Panc1 (cell line): ENCODE measurements around the gene NUBP1. TPM values are rescaled to one million over a fixed set of nuclear protein-coding genes. Genes with fewer than 3 reads are reported as not detected.
A peak's percentile ranks its signal among the peaks of the same experiment; 100 is the strongest.

Experiments
- ATAC-seq: fragments of 200-7000 bp; cut with Tn5 transposase; 2 replicates; pipeline ENCODE4 v1.9.1; 2020; ENCODE audit warnings: mild to moderate bottlenecking, moderate library complexity
- BruUV-seq: library from RNA; stranded (reverse); fragments of 400-500 nt; replicated peaks from 2 replicates; lab custom pipeline; 2021; lab: Mats Ljungman, UMichigan
- CTCF ChIA-PET: fragments of 300-600 bp; sonication (Branson Sonifier 250); formaldehyde crosslinking; loops from one replicate; lab custom pipeline; 2022; ENCODE audit warnings: antibody characterized with exemption; lab: Charles Lee
- POLR2A ChIA-PET: fragments of 300-600 bp; sonication (Branson Sonifier 250); formaldehyde crosslinking; loops from one replicate; lab custom pipeline; 2022; ENCODE audit warnings: antibody characterized with exemption; lab: Charles Lee
- DNase-seq: peaks from one replicate; pipeline ENCODE4 v3.0.0-alpha.2; 2010; ENCODE audit warnings: low read depth, low spot score
- H3K27ac ChIP-seq: 2 replicates; pipeline ENCODE4 v1.5.1; 2011; ENCODE audit warnings: mild to moderate bottlenecking, low read length, inconsistent platforms
- H3K27me3 ChIP-seq: fragments of 200-500 bp; sonication (Bioruptor generic); 2 replicates; pipeline ENCODE4 v1.6.0; 2014; ENCODE audit warnings: low read length, inconsistent platforms; ENCODE audit not compliant: control insufficient read depth, insufficient read depth
- H3K36me3 ChIP-seq: fragments of 200-500 bp; sonication (Bioruptor generic); 2 replicates; pipeline ENCODE4 v1.5.1; 2014; ENCODE audit warnings: inconsistent platforms, mild to moderate bottlenecking, low read length, moderate library complexity; ENCODE audit not compliant: control insufficient read depth, insufficient read depth
- H3K4me1 ChIP-seq: 2 replicates; pipeline ENCODE4 v1.5.1; 2011; ENCODE audit warnings: inconsistent platforms, mild to moderate bottlenecking, low read length, moderate library complexity; ENCODE audit not compliant: control insufficient read depth, insufficient read depth
- H3K4me3 ChIP-seq, 2 experiments: 2 replicates each; pipeline ENCODE4 v1.5.1; 2011 to 2012; ENCODE audit warnings: low read depth in 2 of 2, low read length in 2 of 2, mild to moderate bottlenecking in 2 of 2, inconsistent platforms in 1 of 2, moderate library complexity in 1 of 2
- H3K9me3 ChIP-seq: fragments of 200-500 bp; sonication (Bioruptor generic); 2 replicates; pipeline ENCODE4 v1.5.1; 2014; ENCODE audit warnings: low read depth, mild to moderate bottlenecking, inconsistent platforms, low read length, moderate library complexity; ENCODE audit not compliant: control insufficient read depth, insufficient read depth
- CTCF ChIP-seq: fragments of 450-650 bp; IDR thresholded peaks from 2 replicates; pipeline ENCODE4 v1.5.1; 2017; ENCODE audit warnings: mild to moderate bottlenecking
- POLR2AphosphoS5 ChIP-seq: IDR thresholded peaks from 2 replicates; pipeline ENCODE4 v1.6.1; 2012; ENCODE audit warnings: mild to moderate bottlenecking, low read depth, low read length, moderate library complexity
- REST ChIP-seq, 2 experiments: IDR thresholded peaks; 2 replicates each; pipeline ENCODE4 v1.6.1; 2011 to 2012; ENCODE audit warnings: low read depth in 2 of 2, control low read depth in 1 of 2, low read length in 1 of 2, mild to moderate bottlenecking in 1 of 2, moderate library complexity in 1 of 2; ENCODE audit not compliant: insufficient read depth in 1 of 2
- SIN3A ChIP-seq: IDR thresholded peaks from 2 replicates; pipeline ENCODE4 v1.6.1; 2012; ENCODE audit warnings: low read depth, mild to moderate bottlenecking, low read length, moderate library complexity, borderline replicate concordance; ENCODE audit not compliant: insufficient read depth
- TCF7L2 ChIP-seq: IDR thresholded peaks from 2 replicates; pipeline ENCODE4 v1.6.1; 2011; ENCODE audit warnings: mild to moderate bottlenecking, low read depth, low read length, inconsistent platforms
- in situ Hi-C: cut with HindIII; loops from 2 replicates; pipeline ENCODE4 v1.10.0; 2016; ENCODE audit warnings: low sequenced_read_pairs, low pct_unique_long_range_greater_than_20kb
- intact Hi-C: fragments of 100-400 bp; cut with micrococcal nuclease; formaldehyde crosslinking; loops from one replicate; pipeline ENCODE4 v1.10.0; 2022; ENCODE audit not compliant: unreplicated experiment
- total RNA-seq: library from RNA; stranded (reverse); gene quantifications from one replicate; pipeline ENCODE4 v1.2.1, GENCODE V29; 2021; ENCODE audit not compliant: unreplicated experiment

The NUBP1 gene
- total RNA-seq, 1 experiment from 2014 or later: 27.5 TPM

- in situ Hi-C loops (no loop called here), intact Hi-C loops (no loop called here)
- ChIA-PET POLR2A (no interaction called here), CTCF (interaction anchor here (1.3 kb wide), 1 partner anchor 209 kb away, joined by 5 read pairs; no protein-coding TSS in a partner anchor)
- no TSS peak for BruUV-seq
- no peak for DNase-seq
- H3K36me3 ChIP-seq: no peaks in the 10 kb centered on the region
- no peak overlapping the region for H3K4me3 ChIP-seq
- ATAC-seq: peak; percentile 77; the same call in 1 of the 2 replicates
- TF ChIP-seq SIN3A (no peak), TCF7L2 (no peak), CTCF (no peak), REST (IDR thresholded peaks at IDR 0.05; ENCODE audit: insufficient read depth in 1 of 2, low read depth in 2 of 2, low read length in 1 of 2) (no peak), POLR2AphosphoS5 (no peak)
- no peak overlapping the region for H3K27ac ChIP-seq
- no peaks in the 10 kb centered on the region for H3K9me3 ChIP-seq
- H3K27me3 ChIP-seq: no peaks in the 10 kb centered on the region
- H3K4me1 ChIP-seq: no peaks in the 10 kb centered on the region
Measured at GRCh38 chr16:10754941-10755340, 11.3 kb downstream of the NUBP1 start.

- Histone ChIP-seq H3K9me3 (no peaks in the 10 kb centered on the region), H3K36me3 (no peaks in the 10 kb centered on the region; the same call in 1 of the 2 replicates), H3K4me3 (no peak overlapping the region), H3K27ac (no peak overlapping the region), H3K4me1 (no peaks in the 10 kb centered on the region), H3K27me3 (no peaks in the 10 kb centered on the region)
- TF ChIP-seq REST (IDR thresholded peaks at IDR 0.05; ENCODE audit: insufficient read depth in 1 of 2, low read depth in 2 of 2, low read length in 1 of 2) (no peak), TCF7L2 (no peak), POLR2AphosphoS5 (no peak), CTCF (no peak), SIN3A (no peak)
- no peak for DNase-seq
- ChIA-PET CTCF (no interaction called here), POLR2A (no interaction called here)
- no TSS peak for BruUV-seq
- in situ Hi-C loops: no loop called here
- ATAC-seq: no peak
- intact Hi-C loops: no loop called here
Measured at GRCh38 chr16:10756574-10756973, 12.9 kb downstream of the NUBP1 start.
